ENCODE results near the gene UBE2G2.

Gene UBE2G2

GRCh38 chr21:44800103-44800502, 1.5 kb downstream of the UBE2G2 start:
- no peak for TF ChIP-seq FOXP2 (optimal IDR thresholded peaks at IDR 0.05; ENCODE audit: borderline replicate concordance, extremely low read depth, extremely low read length, insufficient read depth)
- TF ChIP-seq, protein P1, sequence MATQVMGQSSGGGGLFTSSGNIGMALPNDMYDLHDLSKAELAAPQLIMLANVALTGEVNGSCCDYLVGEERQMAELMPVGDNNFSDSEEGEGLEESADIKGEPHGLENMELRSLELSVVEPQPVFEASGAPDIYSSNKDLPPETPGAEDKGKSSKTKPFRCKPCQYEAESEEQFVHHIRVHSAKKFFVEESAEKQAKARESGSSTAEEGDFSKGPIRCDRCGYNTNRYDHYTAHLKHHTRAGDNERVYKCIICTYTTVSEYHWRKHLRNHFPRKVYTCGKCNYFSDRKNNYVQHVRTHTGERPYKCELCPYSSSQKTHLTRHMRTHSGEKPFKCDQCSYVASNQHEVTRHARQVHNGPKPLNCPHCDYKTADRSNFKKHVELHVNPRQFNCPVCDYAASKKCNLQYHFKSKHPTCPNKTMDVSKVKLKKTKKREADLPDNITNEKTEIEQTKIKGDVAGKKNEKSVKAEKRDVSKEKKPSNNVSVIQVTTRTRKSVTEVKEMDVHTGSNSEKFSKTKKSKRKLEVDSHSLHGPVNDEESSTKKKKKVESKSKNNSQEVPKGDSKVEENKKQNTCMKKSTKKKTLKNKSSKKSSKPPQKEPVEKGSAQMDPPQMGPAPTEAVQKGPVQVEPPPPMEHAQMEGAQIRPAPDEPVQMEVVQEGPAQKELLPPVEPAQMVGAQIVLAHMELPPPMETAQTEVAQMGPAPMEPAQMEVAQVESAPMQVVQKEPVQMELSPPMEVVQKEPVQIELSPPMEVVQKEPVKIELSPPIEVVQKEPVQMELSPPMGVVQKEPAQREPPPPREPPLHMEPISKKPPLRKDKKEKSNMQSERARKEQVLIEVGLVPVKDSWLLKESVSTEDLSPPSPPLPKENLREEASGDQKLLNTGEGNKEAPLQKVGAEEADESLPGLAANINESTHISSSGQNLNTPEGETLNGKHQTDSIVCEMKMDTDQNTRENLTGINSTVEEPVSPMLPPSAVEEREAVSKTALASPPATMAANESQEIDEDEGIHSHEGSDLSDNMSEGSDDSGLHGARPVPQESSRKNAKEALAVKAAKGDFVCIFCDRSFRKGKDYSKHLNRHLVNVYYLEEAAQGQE (IDR thresholded peaks at IDR 0.05; ENCODE audit: insufficient read depth in 1 of 2, low read depth in 2 of 2, low read length in 2 of 2) = no peak
- TF ChIP-seq POLR2AphosphoS5 (IDR thresholded peaks at IDR 0.05; ENCODE audit: low read depth, low read length) = no peak
- TF ChIP-seq TAF1 (IDR thresholded peaks at IDR 0.05; ENCODE audit: borderline replicate concordance, insufficient read depth, low read length) = no peak
- no peak for TF ChIP-seq SIN3A (IDR thresholded peaks at IDR 0.05; ENCODE audit: borderline replicate concordance, insufficient read depth, low read length)

DNA sequence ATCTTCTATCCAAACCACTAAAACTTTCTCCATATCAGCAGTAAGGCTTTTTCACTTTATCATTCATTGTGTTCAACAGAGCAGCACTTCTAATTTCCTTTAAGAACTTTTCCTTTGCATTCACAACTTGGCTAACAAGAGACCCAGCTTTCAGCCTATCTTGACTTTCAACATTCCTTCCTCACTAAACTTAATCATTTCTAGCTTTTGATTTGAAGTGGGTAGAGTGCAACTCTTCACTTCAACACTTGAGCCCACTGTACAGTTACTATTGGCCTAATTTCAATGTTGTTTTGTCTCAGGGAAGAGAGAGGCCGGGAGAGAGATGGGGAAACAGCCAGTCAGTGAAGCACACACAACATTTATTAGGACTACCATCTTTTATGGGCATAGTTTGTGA, 2.0 kb downstream of the UBE2G2 start:
- TF ChIP-seq SIN3A (IDR thresholded peaks at IDR 0.05; ENCODE audit: borderline replicate concordance, insufficient read depth, low read length) (no peak), POLR2AphosphoS5 (IDR thresholded peaks at IDR 0.05; ENCODE audit: low read depth, low read length) (no peak), TAF1 (IDR thresholded peaks at IDR 0.05; ENCODE audit: borderline replicate concordance, insufficient read depth, low read length) (no peak), FOXP2 (optimal IDR thresholded peaks at IDR 0.05; ENCODE audit: borderline replicate concordance, extremely low read depth, extremely low read length, insufficient read depth) (no peak)
- TF ChIP-seq, protein P1 (IDR thresholded peaks at IDR 0.05; ENCODE audit: insufficient read depth in 1 of 2, low read depth in 2 of 2, low read length in 2 of 2) = no peak

DNA sequence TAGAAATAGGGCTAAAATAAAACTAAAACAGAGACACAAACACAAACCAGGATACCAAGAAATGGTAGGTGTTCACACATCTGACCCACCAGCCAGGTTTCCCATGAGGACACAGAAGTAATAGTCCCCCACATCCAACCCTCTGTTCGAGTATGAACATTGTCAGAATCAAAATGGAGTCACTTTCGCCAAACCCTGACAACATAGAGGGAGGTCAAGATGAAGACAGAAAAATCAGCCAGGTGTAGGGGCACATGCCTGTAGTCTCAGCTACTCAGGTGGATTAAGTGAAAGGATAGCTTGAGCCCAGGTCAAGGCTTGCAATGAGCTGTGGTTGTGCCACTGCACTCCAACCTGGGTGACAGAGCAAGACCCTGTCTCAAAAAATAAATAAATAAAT, 3.8 kb downstream of the UBE2G2 start:
- TF ChIP-seq POLR2AphosphoS5 (IDR thresholded peaks at IDR 0.05; ENCODE audit: low read depth, low read length) (no peak), FOXP2 (optimal IDR thresholded peaks at IDR 0.05; ENCODE audit: borderline replicate concordance, extremely low read depth, extremely low read length, insufficient read depth) (no peak), SIN3A (IDR thresholded peaks at IDR 0.05; ENCODE audit: borderline replicate concordance, insufficient read depth, low read length) (no peak)
- TF ChIP-seq, protein P1 (IDR thresholded peaks at IDR 0.05; ENCODE audit: insufficient read depth in 1 of 2, low read depth in 2 of 2, low read length in 2 of 2) = no peak

DNA sequence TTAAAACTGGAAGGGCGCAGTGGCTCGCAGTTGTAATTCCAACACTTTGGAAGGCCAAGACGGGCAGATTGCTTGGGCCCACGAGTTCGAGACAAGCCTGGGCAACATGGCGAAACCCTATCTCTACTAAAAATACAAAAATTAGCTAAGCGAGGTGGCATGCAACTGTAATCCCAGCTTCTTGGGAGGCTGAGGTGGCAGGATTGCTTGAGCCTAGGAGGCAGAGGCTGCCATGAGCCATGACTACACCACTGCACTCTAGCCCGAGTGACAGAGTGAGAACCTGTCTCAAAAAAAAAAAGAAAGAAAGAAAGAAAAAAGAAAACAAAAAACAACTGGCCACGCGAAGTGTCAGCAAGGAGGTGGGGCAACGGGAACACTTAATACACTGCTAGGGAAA, 6.3 kb downstream of the UBE2G2 start:
- TF ChIP-seq FOXP2 (optimal IDR thresholded peaks at IDR 0.05; ENCODE audit: borderline replicate concordance, extremely low read depth, extremely low read length, insufficient read depth) (no peak), TAF1 (IDR thresholded peaks at IDR 0.05; ENCODE audit: borderline replicate concordance, insufficient read depth, low read length) (no peak), POLR2AphosphoS5 (IDR thresholded peaks at IDR 0.05; ENCODE audit: low read depth, low read length) (no peak), SIN3A (IDR thresholded peaks at IDR 0.05; ENCODE audit: borderline replicate concordance, insufficient read depth, low read length) (no peak)
- TF ChIP-seq, protein P1 (IDR thresholded peaks at IDR 0.05; ENCODE audit: insufficient read depth in 1 of 2, low read depth in 2 of 2, low read length in 2 of 2) = no peak
